DND-41 (cell line): ENCODE data around the gene SLC38A3.

Source experiments
- ATAC-seq: fragments of 200-7000 bp; cut with Tn5 transposase; 3 replicates; pipeline ENCODE4 v1.9.1; 2021; ENCODE audit warnings: low read depth; ENCODE audit not compliant: insufficient read depth
- DNase-seq: peaks from one replicate; pipeline ENCODE4 v3.0.0-alpha.2; 2020
- H2AFZ ChIP-seq: 2 replicates; pipeline ENCODE4 v1.6.0; 2012; ENCODE audit warnings: low read depth, low read length
- H3K27ac ChIP-seq: 2 replicates; pipeline ENCODE4 v1.5.1; 2012; ENCODE audit warnings: low read length, inconsistent platforms
- H3K27me3 ChIP-seq: fragments of 200-600 bp; sonication (generic); 2 replicates; pipeline ENCODE4 v1.6.0; 2012; ENCODE audit warnings: low read length, mild to moderate bottlenecking, inconsistent platforms; ENCODE audit not compliant: insufficient read depth, poor library complexity
- H3K36me3 ChIP-seq: 2 replicates; pipeline ENCODE4 v1.5.1; 2012; ENCODE audit warnings: low read length, inconsistent platforms; ENCODE audit not compliant: insufficient read depth
- H3K4me1 ChIP-seq: 2 replicates; pipeline ENCODE4 v1.5.1; 2012; ENCODE audit warnings: mild to moderate bottlenecking, low read length; ENCODE audit not compliant: insufficient read depth
- H3K4me2 ChIP-seq: 2 replicates; pipeline ENCODE4 v1.6.0; 2012; ENCODE audit warnings: mild to moderate bottlenecking, moderate library complexity, low read length, inconsistent platforms; ENCODE audit not compliant: insufficient read depth
- H3K4me3 ChIP-seq, 2 experiments: fragments of 200-600 bp in 1 of 2; shearing (Covaris generic) in 1 of 2; 2 replicates each; pipeline ENCODE4 v1.5.1; 2012 to 2016; ENCODE audit warnings: inconsistent platforms in 2 of 2, low read length in 2 of 2, mild to moderate bottlenecking in 2 of 2, low read depth in 1 of 2, moderate library complexity in 1 of 2
- H3K79me2 ChIP-seq: 2 replicates; pipeline ENCODE4 v1.6.0; 2012; ENCODE audit warnings: low read length, inconsistent platforms; ENCODE audit not compliant: insufficient read depth
- H3K9ac ChIP-seq: 2 replicates; pipeline ENCODE4 v1.6.0; 2012; ENCODE audit warnings: low read depth, mild to moderate bottlenecking, inconsistent platforms, low read length, moderate library complexity
- H3K9me3 ChIP-seq: 2 replicates; pipeline ENCODE4 v1.5.1; 2012; ENCODE audit warnings: low read length, moderate library complexity, mild to moderate bottlenecking, inconsistent platforms; ENCODE audit not compliant: insufficient read depth, severe bottlenecking
- H4K20me1 ChIP-seq: 2 replicates; pipeline ENCODE4 v1.6.0; 2012; ENCODE audit warnings: low read length; ENCODE audit not compliant: insufficient read depth
- CTCF ChIP-seq: IDR thresholded peaks from 2 replicates; pipeline ENCODE4 v1.5.1; 2012; ENCODE audit warnings: borderline replicate concordance, low read length, moderate library complexity, mild to moderate bottlenecking; ENCODE audit not compliant: poor library complexity, severe bottlenecking; ENCODE audit errors: extremely low read depth
- EZH2 ChIP-seq: IDR thresholded peaks from 3 replicates; pipeline ENCODE4 v1.6.1; 2012; ENCODE audit warnings: borderline replicate concordance, low read depth, mild to moderate bottlenecking, moderate library complexity, low read length, inconsistent platforms; ENCODE audit not compliant: severe bottlenecking

The SLC38A3 gene

GRCh38 chr3:50237133-50237651, 32.1 kb downstream of the SLC38A3 start:
- H3K79me2 ChIP-seq: peaks cover 66% of the 10 kb centered on the region
- H3K36me3 ChIP-seq: peaks cover 39% of the 10 kb centered on the region
- peaks cover 46% of the 10 kb centered on the region for H3K4me1 ChIP-seq
- no peaks in the 10 kb centered on the region for H3K9me3 ChIP-seq
- no peak for TF ChIP-seq CTCF
- no peak for TF ChIP-seq EZH2
- H3K9ac ChIP-seq: peak overlapping the region; percentile 79
- DNase-seq (peak; percentile 57), ATAC-seq (no peak)
- peak overlapping the region; percentile 89 for H3K27ac ChIP-seq
- peak overlapping the region; percentile 68 for H2AFZ ChIP-seq
- no peaks in the 10 kb centered on the region for H3K27me3 ChIP-seq
- H3K4me3 ChIP-seq: peak overlapping the region; percentile 66 to 91
- peak overlapping the region; percentile 87 for H3K4me2 ChIP-seq
- peaks cover 49% of the 10 kb centered on the region for H4K20me1 ChIP-seq

GRCh38 chr3:50237754-50238548, 32.9 kb downstream of the SLC38A3 start:
- Histone ChIP-seq H3K36me3 (peaks cover 45% of the 10 kb centered on the region), H3K27ac (peak overlapping the region; percentile 89), H4K20me1 (peaks cover 57% of the 10 kb centered on the region), H3K9me3 (no peaks in the 10 kb centered on the region), H3K27me3 (no peaks in the 10 kb centered on the region), H3K4me2 (peak overlapping the region; percentile 87), H3K79me2 (peaks cover 74% of the 10 kb centered on the region), H3K4me1 (peaks cover 48% of the 10 kb centered on the region), H2AFZ (peak overlapping the region; percentile 68), H3K4me3 (peak overlapping the region; percentile 66 to 91), H3K9ac (peak overlapping the region; percentile 79)
- DNase-seq (peak; percentile 92), ATAC-seq (peak; percentile 69)
- TF ChIP-seq CTCF (no peak), EZH2 (no peak)

GRCh38 chr3:50238549-50239026, 33.5 kb downstream of the SLC38A3 start:
- Histone ChIP-seq H3K27ac (peak overlapping the region; percentile 89), H3K9me3 (no peaks in the 10 kb centered on the region), H3K9ac (peak overlapping the region; percentile 79), H3K27me3 (no peaks in the 10 kb centered on the region), H3K36me3 (peaks cover 50% of the 10 kb centered on the region), H3K4me1 (peaks cover 48% of the 10 kb centered on the region), H3K4me3 (peak overlapping the region; percentile 66 to 91; a peak in 3 of 4 replicates), H3K79me2 (peaks cover 80% of the 10 kb centered on the region), H4K20me1 (peaks cover 63% of the 10 kb centered on the region), H3K4me2 (peak overlapping the region; percentile 87), H2AFZ (no peak overlapping the region)
- TF ChIP-seq EZH2 (no peak), CTCF (no peak)
- DNase-seq (no peak), ATAC-seq (no peak)
